Loucy (cell line): ENCODE data around the gene TMEM95.

Experiments used
- EZH2phosphoT487 ChIP-seq: fragments of 200-600 bp; IDR thresholded peaks from 2 replicates; pipeline ENCODE4 v1.6.1; 2018; ENCODE audit warnings: antibody characterized with exemption, mild to moderate bottlenecking, moderate library complexity, borderline replicate concordance
- TF ChIP-seq, protein P1 (sequence below): fragments of 200-600 bp; sonication (generic); conservative IDR thresholded peaks from 2 replicates; pipeline ENCODE4 v1.5.1; 2014; ENCODE audit warnings: mild to moderate bottlenecking, antibody characterized with exemption, low read length

DNA sequence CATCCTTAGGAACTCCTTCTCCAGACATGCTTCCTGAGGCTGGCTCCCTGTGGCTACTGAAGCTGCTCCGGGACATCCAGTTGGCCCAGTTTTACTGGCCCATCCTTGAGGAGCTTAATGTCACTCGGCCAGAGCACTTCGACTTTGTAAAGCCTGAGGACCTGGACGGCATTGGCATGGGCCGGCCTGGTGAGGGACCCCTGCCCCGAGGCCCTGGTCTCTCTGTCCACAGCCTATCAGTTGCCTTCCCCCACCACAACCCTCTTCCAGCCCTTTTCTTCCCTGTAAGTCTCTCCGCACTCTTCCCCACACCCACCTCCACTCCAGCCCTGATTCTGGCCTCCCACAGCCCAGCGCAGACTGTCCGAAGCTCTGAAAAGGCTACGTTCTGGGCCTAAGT lies 27.9 kb downstream of the TMEM95 start:
- TF ChIP-seq, protein P1, sequence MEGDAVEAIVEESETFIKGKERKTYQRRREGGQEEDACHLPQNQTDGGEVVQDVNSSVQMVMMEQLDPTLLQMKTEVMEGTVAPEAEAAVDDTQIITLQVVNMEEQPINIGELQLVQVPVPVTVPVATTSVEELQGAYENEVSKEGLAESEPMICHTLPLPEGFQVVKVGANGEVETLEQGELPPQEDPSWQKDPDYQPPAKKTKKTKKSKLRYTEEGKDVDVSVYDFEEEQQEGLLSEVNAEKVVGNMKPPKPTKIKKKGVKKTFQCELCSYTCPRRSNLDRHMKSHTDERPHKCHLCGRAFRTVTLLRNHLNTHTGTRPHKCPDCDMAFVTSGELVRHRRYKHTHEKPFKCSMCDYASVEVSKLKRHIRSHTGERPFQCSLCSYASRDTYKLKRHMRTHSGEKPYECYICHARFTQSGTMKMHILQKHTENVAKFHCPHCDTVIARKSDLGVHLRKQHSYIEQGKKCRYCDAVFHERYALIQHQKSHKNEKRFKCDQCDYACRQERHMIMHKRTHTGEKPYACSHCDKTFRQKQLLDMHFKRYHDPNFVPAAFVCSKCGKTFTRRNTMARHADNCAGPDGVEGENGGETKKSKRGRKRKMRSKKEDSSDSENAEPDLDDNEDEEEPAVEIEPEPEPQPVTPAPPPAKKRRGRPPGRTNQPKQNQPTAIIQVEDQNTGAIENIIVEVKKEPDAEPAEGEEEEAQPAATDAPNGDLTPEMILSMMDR, result no peak
- no peak for TF ChIP-seq EZH2phosphoT487
